EL (cell line): Measurements from ENCODE around the gene SLC24A1.

Experiments used
- DNase-seq: peaks from one replicate; pipeline ENCODE4 v3.0.0-alpha.2; 2016

Gene SLC24A1

DNA sequence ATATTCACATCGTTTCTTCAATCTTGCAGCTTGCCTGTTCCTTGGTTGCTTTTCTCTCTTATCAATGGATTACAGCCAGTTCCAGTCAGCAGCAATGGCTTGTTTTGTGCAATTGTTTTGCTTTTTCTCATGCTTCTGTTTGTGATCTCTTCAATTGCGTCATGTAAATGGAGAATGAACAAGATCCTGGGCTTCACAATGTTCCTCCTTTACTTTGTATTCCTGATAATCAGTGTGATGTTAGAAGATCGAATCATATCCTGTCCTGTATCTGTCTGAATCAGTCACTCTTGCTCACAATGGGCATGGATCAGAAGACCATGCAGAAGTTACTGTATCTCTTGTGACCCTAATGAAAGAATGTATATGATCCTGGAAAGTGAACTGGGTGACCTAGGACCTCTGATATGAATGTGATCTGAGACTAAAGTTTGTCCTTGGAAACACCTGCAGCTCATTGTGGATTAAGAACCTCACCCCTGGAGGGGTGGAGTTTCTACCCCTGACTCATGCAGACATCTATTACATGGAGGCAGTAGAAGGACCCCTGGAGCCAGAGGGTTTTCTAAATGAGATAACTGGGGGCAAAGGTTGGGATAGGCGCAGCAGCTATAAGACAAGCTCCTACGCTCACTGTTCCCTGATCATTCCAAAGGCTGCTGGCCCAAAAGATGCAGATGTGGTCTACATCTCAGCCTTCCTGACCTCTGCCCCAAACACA, 32.2 kb downstream of the SLC24A1 start:
- DNase-seq, result no peak

DNA sequence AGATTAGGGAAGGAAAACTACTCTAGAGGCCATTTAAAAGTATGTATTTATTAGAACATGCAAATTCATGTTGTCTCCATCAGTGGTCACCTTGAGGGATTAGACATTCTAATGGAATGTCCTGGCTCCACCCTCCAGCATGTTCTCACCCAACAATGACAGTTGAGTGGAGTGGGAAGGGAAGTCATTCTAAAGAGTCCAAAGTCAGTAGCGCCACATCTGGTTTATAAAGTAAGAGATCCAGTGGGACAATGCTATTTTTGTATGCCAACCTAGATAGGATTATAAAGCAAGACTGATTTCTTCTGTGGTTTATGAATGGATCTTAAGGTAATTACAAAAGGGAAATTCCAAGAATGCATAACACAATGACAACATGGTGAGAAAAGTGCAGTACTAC, 33.3 kb downstream of the SLC24A1 start:
- peak; percentile 71 for DNase-seq

DNA sequence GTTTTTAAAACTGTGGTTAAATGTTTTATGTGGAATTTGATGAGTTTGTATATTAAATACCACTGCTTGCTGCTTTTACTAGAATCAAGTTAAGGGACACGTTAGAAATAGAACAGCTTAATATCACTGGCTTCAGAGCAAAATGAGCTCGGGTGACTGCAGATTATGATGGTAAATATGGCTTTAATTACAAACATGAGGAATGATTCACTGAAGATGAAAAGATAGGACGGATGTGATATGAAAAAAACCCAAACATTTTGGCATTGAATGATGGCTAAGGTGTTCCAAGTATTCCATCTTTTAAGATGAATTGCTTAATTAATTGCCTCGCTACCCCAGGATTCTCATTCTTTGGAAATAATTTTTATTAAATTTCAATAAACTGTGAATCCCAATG, 33.7 kb downstream of the SLC24A1 start:
- DNase-seq, result no peak

DNA sequence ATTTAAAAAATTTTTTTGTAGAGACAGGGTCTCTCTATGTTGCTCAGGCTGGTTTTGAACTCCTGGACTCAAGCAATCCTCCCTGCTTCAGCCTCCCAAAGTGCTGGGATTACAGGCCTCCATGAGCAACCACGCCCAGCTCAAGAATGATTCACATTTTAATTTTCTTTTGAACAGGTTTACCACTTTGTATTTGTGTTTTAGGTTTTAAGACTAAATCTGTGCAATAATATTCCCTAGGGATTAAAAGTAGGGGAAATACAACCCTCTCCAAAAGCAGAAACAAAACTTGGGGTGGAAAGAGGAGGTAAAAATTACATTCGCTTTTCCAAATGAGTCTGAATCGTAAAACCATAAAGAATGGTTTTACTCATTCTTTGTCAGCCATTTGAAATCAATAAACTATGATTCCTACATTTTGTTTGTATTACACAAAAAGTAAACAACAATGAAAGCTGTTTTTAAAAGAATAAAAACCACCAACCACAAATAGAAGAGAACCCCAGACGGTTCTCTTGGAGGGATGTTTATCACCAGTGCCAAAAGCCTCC, 37.8 kb downstream of the SLC24A1 start:
- DNase-seq, result no peak

DNA sequence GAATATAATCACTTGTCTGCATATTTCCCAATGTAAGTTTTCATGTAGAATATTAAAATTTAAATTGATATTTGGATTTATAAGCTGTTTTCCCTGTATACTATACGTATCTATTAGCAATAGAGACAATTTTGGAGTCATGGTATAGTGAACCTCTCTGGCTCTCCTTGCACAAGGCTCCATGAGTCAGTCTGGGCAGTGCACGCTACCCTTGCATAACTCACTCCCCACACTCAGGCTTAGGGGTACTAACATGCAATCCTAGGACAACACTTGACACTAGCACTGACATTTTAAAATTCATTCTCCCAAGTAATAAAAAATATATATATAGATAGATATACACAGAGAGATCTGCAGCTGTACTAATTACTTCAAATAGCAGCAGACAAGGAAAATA, 39.2 kb downstream of the SLC24A1 start:
- DNase-seq, result no peak

DNA sequence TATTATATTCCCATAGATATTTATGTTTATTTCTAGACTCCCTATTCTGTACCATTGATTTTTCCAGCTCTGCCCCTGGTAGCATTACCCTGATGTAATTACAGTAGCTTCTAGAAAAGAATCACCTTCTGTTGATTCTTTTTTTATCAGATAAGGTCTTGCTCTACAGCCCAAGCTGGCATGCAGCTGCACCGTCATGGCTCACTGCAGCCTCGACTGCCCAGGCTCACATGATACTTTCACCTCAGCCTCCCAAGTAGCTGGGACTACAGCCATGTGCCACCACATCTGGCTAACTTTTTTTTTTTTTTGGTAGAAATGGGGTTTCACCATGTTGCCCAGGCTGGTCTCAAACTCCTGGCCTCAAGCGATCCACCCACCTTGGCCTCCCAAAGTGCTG, 41.8 kb downstream of the SLC24A1 start:
- DNase-seq, result no peak

DNA sequence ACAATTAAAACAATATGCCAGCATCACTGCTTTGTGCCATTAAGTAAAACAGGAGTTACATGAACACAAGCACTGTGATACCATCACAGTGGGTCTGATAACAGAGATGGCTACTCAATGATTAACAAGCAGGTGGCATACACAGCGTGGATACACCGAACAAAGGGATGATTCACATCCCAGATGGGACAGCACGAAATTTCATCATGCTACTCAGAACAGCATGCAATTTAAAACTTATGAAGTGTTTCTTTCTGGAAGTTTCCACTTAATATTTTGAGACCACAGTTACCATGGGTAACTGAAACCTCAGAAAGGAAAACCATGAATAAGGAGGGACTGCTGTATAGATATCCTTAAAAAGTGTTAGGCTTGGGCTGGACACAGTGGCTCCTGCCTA, 44.5 kb downstream of the SLC24A1 start:
- peak; percentile 44 for DNase-seq

DNA sequence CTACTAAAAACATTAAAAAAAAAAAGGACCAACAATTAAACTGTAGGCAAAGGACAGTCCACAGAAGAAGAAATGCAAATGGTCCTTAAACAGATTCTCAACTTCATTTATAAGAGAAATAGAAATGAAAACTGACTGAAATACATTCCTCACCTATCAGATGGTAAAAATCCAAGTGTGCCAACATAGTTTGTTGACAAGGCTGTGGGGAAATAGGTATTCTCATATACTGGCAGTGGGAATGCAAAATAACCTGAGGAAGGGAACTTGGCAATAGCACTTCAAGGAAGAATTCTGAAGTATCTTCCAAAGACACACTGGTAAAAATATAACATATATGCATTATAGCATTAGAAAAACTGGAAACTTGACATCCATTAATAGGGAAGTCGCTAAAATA, 53.8 kb downstream of the SLC24A1 start:
- no peak for DNase-seq

DNA sequence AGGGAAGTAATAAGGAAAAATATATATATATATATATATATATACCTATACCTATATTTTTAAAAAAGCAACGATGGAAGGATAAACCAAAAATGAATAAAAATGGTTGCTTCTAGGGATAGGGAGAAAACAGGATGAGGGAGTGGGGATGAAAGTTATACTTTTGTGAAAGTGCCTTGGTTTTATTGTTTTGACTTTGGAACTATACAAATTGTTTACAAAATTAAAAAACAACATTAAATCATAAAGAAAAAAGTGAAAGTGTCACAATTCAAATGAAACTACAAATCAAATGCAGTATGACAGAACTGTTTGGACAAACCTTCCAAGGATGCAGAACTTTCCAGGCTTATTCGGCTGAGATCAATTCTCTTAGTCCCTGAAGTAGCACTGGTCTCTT, 54.4 kb downstream of the SLC24A1 start:
- no peak for DNase-seq

DNA sequence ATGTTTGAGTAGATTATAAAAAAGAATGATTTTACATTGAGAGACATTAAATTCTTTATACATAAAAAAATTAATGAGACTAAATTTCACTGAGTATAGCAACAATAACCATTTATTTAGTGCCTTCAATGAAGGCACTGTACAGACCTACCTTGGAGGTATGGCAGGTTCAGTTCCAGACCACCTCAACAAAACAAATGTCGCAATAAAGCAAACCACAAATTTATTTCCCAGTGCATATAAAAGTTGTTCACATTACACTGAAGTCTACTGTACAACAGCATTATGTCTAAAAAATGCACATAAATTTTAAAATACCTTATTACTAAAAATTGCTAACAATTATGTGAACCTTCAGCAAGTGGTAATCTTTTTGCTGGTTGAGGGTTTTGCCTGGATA, 58.8 kb downstream of the SLC24A1 start:
- no peak for DNase-seq

DNA sequence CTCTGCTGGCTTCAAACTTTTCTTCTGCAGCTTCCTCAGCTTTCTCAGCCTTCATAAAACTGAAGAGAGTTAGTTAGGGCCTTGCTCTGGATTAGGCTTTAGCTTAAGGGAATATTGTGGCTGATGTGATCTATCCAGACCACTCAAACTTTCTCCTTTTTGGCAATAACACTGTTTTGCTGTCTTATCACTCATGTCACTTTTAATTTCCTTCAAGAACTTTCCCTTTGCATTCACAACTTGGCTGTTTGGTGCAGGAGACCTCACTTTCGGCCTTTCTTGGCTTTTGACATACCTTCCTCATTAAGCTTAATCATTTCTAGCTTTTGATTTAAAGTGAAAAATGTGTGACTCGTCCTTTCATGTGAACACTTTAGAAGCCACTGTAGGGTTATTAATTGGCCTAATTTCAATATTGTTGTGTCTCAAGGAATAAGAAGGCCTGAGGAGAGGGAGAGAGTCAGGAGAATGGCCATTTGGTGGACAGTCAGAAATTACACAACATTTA, 60.7 kb downstream of the SLC24A1 start:
- no peak for DNase-seq

DNA sequence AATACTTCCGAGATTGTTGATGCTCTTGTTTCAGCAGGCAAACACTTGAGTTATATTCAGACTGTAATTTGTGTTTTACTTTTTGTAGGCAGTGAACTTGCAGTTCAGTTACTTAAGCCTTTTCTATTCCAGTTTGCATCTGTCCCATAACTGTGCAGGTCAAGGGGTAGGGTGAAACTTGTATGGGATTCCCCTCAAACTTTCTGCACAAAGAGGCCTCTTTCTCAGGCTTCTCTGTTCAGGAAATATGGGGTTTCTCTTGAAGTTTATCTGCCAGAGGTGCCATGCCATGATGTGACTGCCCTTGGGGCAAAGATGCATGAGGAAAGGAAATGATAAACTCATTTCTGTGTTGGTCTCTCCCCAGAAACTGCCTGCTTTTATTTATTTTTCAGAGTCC, 66.7 kb downstream of the SLC24A1 start:
- no peak for DNase-seq

DNA sequence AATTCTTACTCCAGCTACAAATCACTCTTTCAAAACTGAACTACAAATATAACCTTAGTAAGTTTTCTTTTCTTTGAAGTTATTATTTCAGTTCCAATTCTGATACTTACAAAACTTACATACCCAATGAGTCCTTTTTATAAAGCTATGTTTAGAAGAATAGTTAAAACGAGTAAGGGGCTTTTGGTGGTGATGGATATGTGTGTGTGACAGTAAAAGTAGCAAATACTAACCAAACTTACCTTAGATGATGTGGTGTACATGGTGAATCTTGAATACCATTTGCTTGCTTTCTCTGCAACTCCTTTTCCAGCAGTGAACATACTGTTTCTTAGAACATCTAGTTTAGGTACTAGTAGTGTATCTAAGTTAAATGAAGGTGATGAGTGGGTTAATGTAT, 68.4 kb downstream of the SLC24A1 start:
- DNase-seq, result no peak

DNA sequence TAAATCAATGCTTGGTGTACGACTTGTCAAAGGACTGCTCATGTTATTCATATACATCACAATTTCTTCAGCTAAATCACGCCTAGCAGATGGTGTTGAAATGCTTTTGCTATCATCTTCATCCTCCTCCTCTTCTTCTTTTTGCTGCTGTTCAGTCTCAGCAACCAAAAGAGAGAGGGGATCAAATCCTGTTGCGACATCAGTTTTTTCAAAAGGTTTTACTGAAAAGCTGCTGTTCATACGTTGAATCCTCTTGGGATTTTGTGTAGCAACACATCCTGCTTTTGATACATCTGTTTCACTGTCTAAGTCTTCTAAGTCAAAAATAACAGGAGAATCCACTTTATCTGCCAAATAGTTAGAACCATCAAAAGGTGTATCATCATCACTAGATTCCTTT, 69.0 kb downstream of the SLC24A1 start:
- DNase-seq, result no peak

DNA sequence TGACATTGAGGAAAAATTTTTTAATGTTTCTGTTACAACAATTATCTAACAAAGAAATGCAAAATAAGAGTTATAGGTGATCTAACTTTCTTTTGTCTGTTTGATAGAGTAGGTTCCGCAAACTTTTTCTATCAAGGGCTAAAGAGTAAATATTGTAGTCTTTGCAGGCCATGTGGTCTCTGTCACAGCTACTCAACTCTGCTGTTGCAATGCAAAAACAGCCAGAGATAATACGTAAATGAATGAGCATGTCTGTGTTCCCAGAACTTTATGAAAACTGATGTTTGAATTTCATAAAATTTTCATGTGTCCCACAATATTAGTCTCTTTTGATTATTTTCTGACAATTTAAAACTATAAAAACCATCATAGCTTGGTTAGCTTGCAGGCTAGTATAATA, 73.3 kb downstream of the SLC24A1 start:
- no peak for DNase-seq
